Vein endothelial cell (primary cell): ENCODE results near the gene HOMER1. TPM values are rescaled to one million over a fixed set of nuclear protein-coding genes. Genes with fewer than 3 reads are reported as not detected.

ENCODE experiments used
- small RNA-seq: library from RNA; depleted of rRNA; stranded (forward); fragments of <200 nt; gene quantifications from one replicate; pipeline ENCODE3, GENCODE V24; 2012
- total RNA-seq: library from RNA; depleted of rRNA; stranded (reverse); fragments of >200 nt; gene quantifications from 2 replicates; pipeline ENCODE4 v1.2.3, GENCODE V29; 2012

HOMER1 gene
- total RNA-seq = 1.6 and 5.4 TPM in 2 replicates

GRCh38 chr5:79513704-79514390 is at the start of gene HOMER1:
Gene HOMER1 (minus strand): TSS chr5:79514134. CDS start chr5:79512774, 1,360 bp downstream.

Small RNA genes within 50 kb of the gene (small RNA-seq; reads per million reads assigned to genes)
- gene RF00019 = not detected

Other genes starting within 250 kb of the HOMER1 start
- 44.4 and 50.4 TPM in 2 replicates for gene TENT2, start 98.3 kb upstream of the HOMER1 start, total RNA-seq
- gene CMYA5, start 175.7 kb upstream of the HOMER1 start, total RNA-seq = 0.10 and 0.33 TPM in 2 replicates